NCI-H1105 treated with DMSO at 0.1 percent for 48 hours (cell line): Measurements from ENCODE around the gene PCP4L1.
"Not testable (repeated sequence)": the region's sequence is repeated elsewhere in the genome, so short reads cannot be mapped to it uniquely, and the experiment has no call there.

Source experiments
- DNase-seq: peaks from one replicate; lab custom pipeline; 2025; lab: John Stamatoyannopoulos, UW

PCP4L1 gene

DNA sequence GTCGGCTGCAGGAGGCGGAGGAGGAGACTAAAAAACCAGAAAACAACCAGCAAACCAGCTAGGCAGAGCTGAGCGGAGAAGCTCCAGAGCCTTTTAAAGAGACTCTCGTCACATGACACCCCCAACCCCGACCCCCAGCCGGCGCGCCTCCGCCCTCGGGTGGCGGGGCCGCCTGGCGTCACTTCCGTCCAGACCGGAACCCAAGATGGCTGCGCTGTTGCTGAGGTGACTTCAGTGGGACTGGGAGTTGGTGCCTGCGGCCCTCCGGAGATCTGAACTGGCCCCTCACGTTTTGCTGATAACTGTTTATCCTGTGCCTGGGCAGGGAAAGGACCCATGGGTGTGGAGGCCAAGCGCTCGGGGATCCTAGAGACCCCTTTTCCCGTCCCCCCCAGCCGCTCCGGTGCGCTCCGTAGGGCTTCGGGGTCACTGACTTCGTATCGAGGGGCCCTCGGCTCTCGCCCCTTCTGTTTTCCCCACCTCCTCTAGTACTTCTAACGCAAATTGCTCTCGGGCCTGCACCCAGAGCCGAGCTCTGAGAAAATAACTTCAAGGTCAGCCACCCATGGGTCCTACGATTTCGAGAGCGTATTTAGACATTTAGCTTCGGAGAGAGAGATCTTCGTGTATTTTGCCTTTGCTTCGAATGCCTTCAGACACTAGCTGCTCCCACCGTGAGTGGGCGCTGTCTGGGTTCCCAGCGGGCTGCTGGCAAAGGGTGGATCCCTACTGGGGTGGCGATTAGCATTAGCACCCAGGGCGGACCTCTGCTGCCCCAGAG lies 55.8 kb downstream of the PCP4L1 start, which contains the start of gene SDHC:
Gene SDHC, plus strand, starts transcription at position 181 of the 781 bp plus-strand sequence. Its CDS starts 25 bp downstream, at position 206.
- peak; percentile 83 for DNase-seq

DNA sequence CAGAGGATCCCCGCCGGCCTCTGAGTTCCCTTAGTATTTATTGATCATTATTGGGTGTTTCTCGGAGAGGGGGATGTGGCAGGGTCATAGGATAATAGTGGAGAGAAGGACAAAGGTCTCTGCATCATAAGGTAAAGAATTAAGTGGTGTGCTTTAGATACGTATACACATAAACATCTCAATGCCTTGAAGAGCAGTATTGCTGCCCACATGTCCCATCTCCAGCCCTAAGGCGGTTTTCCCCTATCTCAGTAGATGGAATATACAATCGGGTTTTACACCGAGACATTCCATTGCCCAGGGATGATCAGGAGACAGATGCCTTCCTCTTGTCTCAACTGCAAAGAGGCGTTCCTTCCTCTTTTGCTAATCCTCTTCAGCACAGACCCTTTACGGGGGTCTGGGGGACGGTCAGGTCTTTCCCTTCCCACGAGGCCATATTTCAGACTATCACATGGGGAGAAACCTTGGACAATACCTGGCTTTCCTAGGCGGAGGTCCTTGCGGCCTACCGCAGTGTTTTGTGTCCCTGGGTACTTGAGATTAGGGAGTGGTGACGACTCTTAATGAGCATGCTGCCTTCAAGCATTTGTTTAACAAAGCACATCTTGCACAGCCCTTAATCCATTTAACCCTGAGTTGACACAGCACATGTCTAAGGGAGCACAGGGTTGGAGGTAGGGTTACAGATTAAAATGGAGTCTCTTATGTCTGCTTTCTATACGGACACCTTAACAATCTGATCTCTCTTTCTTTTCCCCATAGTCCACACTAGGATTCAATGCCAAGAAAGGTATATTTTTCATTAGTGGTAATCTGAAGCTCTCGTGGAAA lies 57.5 kb downstream of the PCP4L1 start:
- DNase-seq: not testable (repeated sequence)

GRCh38 chr1:161324020-161324419 lies 65.5 kb downstream of the PCP4L1 start:
- no peak for DNase-seq

GRCh38 chr1:161330346-161330745 lies 71.8 kb downstream of the PCP4L1 start:
- DNase-seq: no peak

- DNase-seq: no peak
Observed at GRCh38 chr1:161333166-161333565, 74.6 kb downstream of the PCP4L1 start.
